ENCODE data around the gene FGF14. TPM values are rescaled to one million over a fixed set of nuclear protein-coding genes. Genes with fewer than 3 reads are reported as not detected.
"Not testable (repeated sequence)": the region's sequence is repeated elsewhere in the genome, so short reads cannot be mapped to it uniquely, and the experiment has no call there.

The FGF14 gene
- total RNA-seq, 2 experiments from 2014 or later, result not detected

DNA sequence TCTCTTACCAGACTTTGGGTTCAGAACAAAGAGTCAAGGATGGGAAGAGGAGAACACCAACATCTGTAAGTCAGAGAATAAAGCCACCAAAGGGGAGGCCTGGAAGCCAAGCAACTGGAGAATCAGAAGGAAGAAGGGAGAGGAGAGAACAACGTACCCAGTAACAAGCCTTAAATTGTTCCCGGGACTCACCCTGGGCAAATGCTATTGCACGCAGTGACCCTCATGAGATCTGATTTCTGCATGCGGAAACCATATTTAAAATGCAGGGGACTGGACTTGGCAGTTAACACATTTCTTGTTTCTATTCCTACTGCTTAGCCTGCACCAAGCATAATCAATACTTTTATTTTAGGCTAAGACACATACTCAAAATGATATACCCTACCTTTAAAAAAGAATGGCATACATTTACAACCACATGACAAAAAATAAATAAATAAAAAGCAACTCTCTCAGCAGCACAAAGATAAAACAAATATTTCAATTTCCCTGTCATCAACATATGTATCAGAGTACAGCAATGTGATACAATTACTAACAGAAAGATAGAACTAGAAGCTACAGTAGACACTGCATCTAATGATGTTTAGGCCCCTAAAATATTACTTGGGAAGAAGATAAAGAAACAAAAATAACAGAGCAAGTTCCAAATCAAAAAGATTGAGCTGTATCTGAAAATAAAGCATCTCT is 534.8 kb downstream of the FGF14 start:
- H3K27ac Mint-ChIP-seq, result no peak overlapping the region
- H3K27me3 Mint-ChIP-seq, result no peaks in the 10 kb centered on the region
- CTCF ChIA-PET, result no interaction called here
- intact Hi-C loops (cut with DNase I, micrococcal nuclease), result no loop called here
- POLR2A ChIA-PET, result no interaction called here
- DNase-seq, result no peak
- no peaks in the 10 kb centered on the region for H3K36me3 Mint-ChIP-seq (ENCODE audit: low read depth)
- no peak overlapping the region for H3K4me3 Mint-ChIP-seq
- H3K4me1 Mint-ChIP-seq, result no peaks in the 10 kb centered on the region
- ATAC-seq, result no peak
- H3K9me3 Mint-ChIP-seq (ENCODE audit: low read depth), result no peaks in the 10 kb centered on the region

DNA sequence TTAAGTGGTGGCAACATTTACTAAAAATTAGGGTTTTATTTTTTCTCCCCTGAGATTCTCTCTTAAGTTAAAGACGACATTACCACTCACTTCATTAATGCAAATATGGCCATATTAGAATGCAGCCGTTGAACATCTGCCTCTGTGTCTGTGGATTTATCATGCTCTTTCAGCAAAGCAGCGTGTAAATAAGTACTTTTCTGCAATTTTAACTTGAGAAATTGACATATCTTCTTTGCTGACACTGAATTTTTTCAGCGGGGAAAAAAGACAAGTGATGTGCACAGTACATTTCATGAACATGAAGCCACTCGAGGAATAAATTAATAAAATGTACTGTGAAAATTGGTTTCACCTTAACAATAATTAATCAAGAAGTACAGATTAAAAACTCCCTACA is 543.0 kb downstream of the FGF14 start:
- no peak for ATAC-seq
- H3K9me3 Mint-ChIP-seq (ENCODE audit: low read depth), result no peaks in the 10 kb centered on the region

GRCh38 chr13:101846701-101847100 is 555.1 kb downstream of the FGF14 start:
- no peak for DNase-seq
- H3K9me3 Mint-ChIP-seq (ENCODE audit: low read depth), result no peaks in the 10 kb centered on the region
- ChIA-PET CTCF (no interaction called here), POLR2A (no interaction called here)
- H3K27me3 Mint-ChIP-seq, result peaks cover 10% of the 10 kb centered on the region
- H3K4me1 Mint-ChIP-seq, result no peaks in the 10 kb centered on the region
- no peak for ATAC-seq
- no peak overlapping the region for H3K27ac Mint-ChIP-seq
- intact Hi-C loops (cut with DNase I, micrococcal nuclease), result no loop called here
- no peak overlapping the region for H3K4me3 Mint-ChIP-seq
- no peaks in the 10 kb centered on the region for H3K36me3 Mint-ChIP-seq (ENCODE audit: low read depth)

More for the DNA sequence above, 543.0 kb downstream of the FGF14 start:
- Mint-ChIP-seq H3K27ac (no peak overlapping the region), H3K27me3 (no peaks in the 10 kb centered on the region), H3K4me3 (no peak overlapping the region), H3K4me1 (no peaks in the 10 kb centered on the region), H3K36me3 (ENCODE audit: low read depth) (no peaks in the 10 kb centered on the region)
- ChIA-PET POLR2A (no interaction called here), CTCF (no interaction called here)
- no peak for DNase-seq
- intact Hi-C loops (cut with DNase I, micrococcal nuclease), result no loop called here

GRCh38 chr13:101846249-101846648 is 555.6 kb downstream of the FGF14 start:
- POLR2A ChIA-PET, result no interaction called here
- Mint-ChIP-seq H3K36me3 (ENCODE audit: low read depth) (no peaks in the 10 kb centered on the region), H3K27me3 (peaks cover 10% of the 10 kb centered on the region), H3K4me1 (no peaks in the 10 kb centered on the region), H3K4me3 (no peak overlapping the region), H3K9me3 (ENCODE audit: low read depth) (no peaks in the 10 kb centered on the region), H3K27ac (no peak overlapping the region)
- CTCF ChIA-PET, result no interaction called here
- DNase-seq (no peak), ATAC-seq (no peak)
- intact Hi-C loops (cut with DNase I, micrococcal nuclease), result no loop called here

- intact Hi-C loops (cut with DNase I, micrococcal nuclease), result no loop called here
- H3K36me3 Mint-ChIP-seq (ENCODE audit: low read depth), result no peaks in the 10 kb centered on the region
- POLR2A ChIA-PET, result no interaction called here
- H3K4me1 Mint-ChIP-seq, result no peaks in the 10 kb centered on the region
- H3K27ac Mint-ChIP-seq, result no peak overlapping the region
- no peak overlapping the region for H3K4me3 Mint-ChIP-seq
- ATAC-seq (no peak), DNase-seq (no peak)
- H3K9me3 Mint-ChIP-seq (ENCODE audit: low read depth), result no peaks in the 10 kb centered on the region
- H3K27me3 Mint-ChIP-seq, result peaks cover 10% of the 10 kb centered on the region
- CTCF ChIA-PET, result no interaction called here
These were observed 556.4 kb downstream of the FGF14 start for GRCh38 chr13:101845245-101846020.

DNA sequence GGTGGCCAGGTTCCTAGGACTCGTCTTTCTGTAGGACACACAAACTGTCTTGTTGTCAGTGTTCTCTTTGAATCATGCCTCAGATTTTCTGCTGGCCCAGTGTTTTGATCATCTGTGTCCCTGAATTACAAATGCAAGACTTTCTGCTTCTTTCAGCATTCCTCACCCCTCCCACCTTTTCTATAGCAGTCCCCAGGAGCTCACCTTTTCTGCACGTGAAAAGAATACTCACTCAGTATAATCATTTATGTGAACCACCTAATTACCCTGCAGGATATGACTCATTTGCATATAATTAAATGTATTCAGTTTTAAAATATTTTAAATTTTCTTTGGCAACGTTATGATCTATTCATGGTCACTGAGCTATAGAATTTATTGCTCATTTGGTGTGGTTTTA is 560.1 kb downstream of the FGF14 start:
- ChIA-PET POLR2A (no interaction called here), CTCF (no interaction called here)
- Mint-ChIP-seq H3K4me1 (no peaks in the 10 kb centered on the region), H3K27ac (no peak overlapping the region), H3K4me3 (no peak overlapping the region), H3K36me3 (ENCODE audit: low read depth) (no peaks in the 10 kb centered on the region), H3K9me3 (ENCODE audit: low read depth) (no peaks in the 10 kb centered on the region), H3K27me3 (peaks cover 10% of the 10 kb centered on the region)
- ATAC-seq (no peak), DNase-seq (no peak)
- intact Hi-C loops (cut with DNase I, micrococcal nuclease), result no loop called here

GRCh38 chr13:101838323-101838722 is 563.5 kb downstream of the FGF14 start:
- intact Hi-C loops (cut with DNase I, micrococcal nuclease), result no loop called here
- H3K4me1 Mint-ChIP-seq, result no peaks in the 10 kb centered on the region
- H3K9me3 Mint-ChIP-seq (ENCODE audit: low read depth), result no peaks in the 10 kb centered on the region
- DNase-seq, result no peak
- no peaks in the 10 kb centered on the region for H3K36me3 Mint-ChIP-seq (ENCODE audit: low read depth)
- no peak overlapping the region for H3K27ac Mint-ChIP-seq
- ChIA-PET CTCF (no interaction called here), POLR2A (no interaction called here)
- H3K27me3 Mint-ChIP-seq, result peaks cover 2% of the 10 kb centered on the region
- H3K4me3 Mint-ChIP-seq, result no peak overlapping the region
- ATAC-seq, result no peak

DNA sequence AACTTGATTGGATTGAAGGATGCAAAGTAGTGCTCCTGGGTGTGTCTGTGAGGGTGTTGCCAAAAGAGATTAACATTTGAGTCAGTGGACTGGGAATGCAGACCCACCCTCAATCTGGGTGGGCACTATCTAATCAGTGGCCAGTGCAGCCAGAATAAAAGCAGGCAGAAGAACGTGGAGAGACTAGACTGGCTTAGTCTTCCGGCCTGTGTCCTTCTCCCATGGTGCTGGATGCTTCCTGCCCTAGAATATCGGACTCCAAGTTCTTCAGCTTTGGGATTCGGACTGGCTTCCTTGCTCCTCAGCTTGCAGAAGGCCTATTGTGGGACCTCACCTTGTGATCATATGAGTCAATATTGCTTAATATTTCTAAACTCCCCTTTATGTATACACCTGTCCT is 564.1 kb downstream of the FGF14 start:
- DNase-seq; H3K4me3 Mint-ChIP-seq; H3K4me1 Mint-ChIP-seq; H3K27ac Mint-ChIP-seq; ATAC-seq; POLR2A ChIA-PET; intact Hi-C loops (cut with DNase I, micrococcal nuclease); H3K27me3 Mint-ChIP-seq; CTCF ChIA-PET; H3K36me3 Mint-ChIP-seq (ENCODE audit: low read depth); H3K9me3 Mint-ChIP-seq (ENCODE audit: low read depth): not testable (repeated sequence)

- Mint-ChIP-seq H3K4me1 (no peaks in the 10 kb centered on the region), H3K36me3 (ENCODE audit: low read depth) (no peaks in the 10 kb centered on the region), H3K27ac (no peak overlapping the region), H3K27me3 (peaks cover 5% of the 10 kb centered on the region), H3K4me3 (no peak overlapping the region), H3K9me3 (ENCODE audit: low read depth) (no peaks in the 10 kb centered on the region)
- POLR2A ChIA-PET, result no interaction called here
- intact Hi-C loops (cut with DNase I, micrococcal nuclease), result no loop called here
- DNase-seq (no peak), ATAC-seq (no peak)
- CTCF ChIA-PET, result no interaction called here
These were observed 564.6 kb downstream of the FGF14 start for GRCh38 chr13:101837288-101837687.

GRCh38 chr13:101835920-101836319 is 565.9 kb downstream of the FGF14 start:
- no peaks in the 10 kb centered on the region for H3K9me3 Mint-ChIP-seq (ENCODE audit: low read depth)
- no peak overlapping the region for H3K27ac Mint-ChIP-seq
- intact Hi-C loops (cut with DNase I, micrococcal nuclease), result no loop called here
- POLR2A ChIA-PET, result no interaction called here
- no peaks in the 10 kb centered on the region for H3K36me3 Mint-ChIP-seq (ENCODE audit: low read depth)
- H3K4me3 Mint-ChIP-seq, result no peak overlapping the region
- H3K4me1 Mint-ChIP-seq, result no peaks in the 10 kb centered on the region
- no peak for ATAC-seq
- no peak for DNase-seq
- CTCF ChIA-PET, result no interaction called here
- H3K27me3 Mint-ChIP-seq, result peaks cover 4% of the 10 kb centered on the region

DNA sequence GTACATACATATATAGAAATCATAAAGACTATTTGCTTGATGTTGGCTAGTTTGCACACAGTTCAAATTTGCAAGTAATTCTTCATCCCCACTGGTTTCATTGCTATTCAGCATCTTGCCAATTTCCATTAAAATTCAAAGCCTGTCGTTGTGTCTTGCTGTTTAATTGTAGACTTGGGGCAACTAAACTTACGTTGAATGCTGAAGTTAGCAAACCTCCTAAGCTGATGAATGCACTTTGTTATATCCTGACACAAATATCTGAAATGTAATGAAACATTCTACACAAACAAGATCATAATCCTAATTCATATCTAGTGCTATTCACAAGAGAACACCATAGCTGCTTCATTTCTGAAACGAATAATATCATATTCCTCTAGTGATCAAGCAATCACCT is 568.2 kb downstream of the FGF14 start:
- no peak for DNase-seq
- no peak overlapping the region for H3K27ac Mint-ChIP-seq
- no peak overlapping the region for H3K4me3 Mint-ChIP-seq
- no peak for ATAC-seq
- intact Hi-C loops (cut with DNase I, micrococcal nuclease), result no loop called here
- H3K27me3 Mint-ChIP-seq, result peaks cover 4% of the 10 kb centered on the region
- POLR2A ChIA-PET, result interaction anchor here (0.6 kb wide), 1 partner anchor 106 kb away, joined by 3 read pairs; no protein-coding TSS in a partner anchor
- no peaks in the 10 kb centered on the region for H3K9me3 Mint-ChIP-seq (ENCODE audit: low read depth)
- no peaks in the 10 kb centered on the region for H3K36me3 Mint-ChIP-seq (ENCODE audit: low read depth)
- H3K4me1 Mint-ChIP-seq, result no peaks in the 10 kb centered on the region
- CTCF ChIA-PET, result no interaction called here

GRCh38 chr13:101830035-101830434 is 571.8 kb downstream of the FGF14 start:
- CTCF ChIA-PET, result no interaction called here
- intact Hi-C loops (cut with DNase I, micrococcal nuclease), result no loop called here

More at GRCh38 chr13:101830035-101830434, 571.8 kb downstream of the FGF14 start:
- no peak overlapping the region for H3K4me3 Mint-ChIP-seq
- ATAC-seq, result no peak
- DNase-seq, result no peak
- no peak overlapping the region for H3K27ac Mint-ChIP-seq
- H3K9me3 Mint-ChIP-seq (ENCODE audit: low read depth), result no peaks in the 10 kb centered on the region
- POLR2A ChIA-PET, result no interaction called here
- H3K4me1 Mint-ChIP-seq, result no peaks in the 10 kb centered on the region
- H3K27me3 Mint-ChIP-seq, result peaks cover 5% of the 10 kb centered on the region
- no peaks in the 10 kb centered on the region for H3K36me3 Mint-ChIP-seq (ENCODE audit: low read depth)

Data from activated CD4-positive, alpha-beta T cell treated with anti-CD3 and anti-CD28 coated beads for 36 hours (primary cell).